Fibroblast of pulmonary artery (primary cell): ENCODE measurements around the gene PLCB2.

Experiments
- DNase-seq: peaks from one replicate; pipeline ENCODE4 v3.0.0-alpha.2; 2010; ENCODE audit warnings: low read depth
- H3K4me3 ChIP-seq: replicated peaks from 2 replicates; pipeline ENCODE4 v1.5.1; 2011; ENCODE audit warnings: low read depth, mild to moderate bottlenecking, control low read depth, low read length, moderate library complexity
- CTCF ChIP-seq: IDR thresholded peaks from 2 replicates; pipeline ENCODE4 v1.5.1; 2011; ENCODE audit warnings: mild to moderate bottlenecking, control low read depth, low read length, inconsistent platforms; ENCODE audit errors: missing control alignments

Gene PLCB2

GRCh38 chr15:40330368-40330836, 22.7 kb upstream of the PLCB2 start:
- H3K4me3 ChIP-seq: no peak overlapping the region

GRCh38 chr15:40329804-40330203, 22.1 kb upstream of the PLCB2 start:
- no peak overlapping the region for H3K4me3 ChIP-seq
- no peak for TF ChIP-seq CTCF
- peak; percentile 44 for DNase-seq

More at GRCh38 chr15:40330368-40330836, 22.7 kb upstream of the PLCB2 start:
- TF ChIP-seq CTCF: no peak
- DNase-seq: peak; percentile 83

- no peak overlapping the region for H3K4me3 ChIP-seq
- TF ChIP-seq CTCF: no peak
Measured at GRCh38 chr15:40328751-40329150, 21.0 kb upstream of the PLCB2 start.

GRCh38 chr15:40328176-40328575, 20.4 kb upstream of the PLCB2 start:
- H3K4me3 ChIP-seq: no peak overlapping the region
- TF ChIP-seq CTCF: no peak
- peak; percentile 69 for DNase-seq

More at GRCh38 chr15:40328751-40329150, 21.0 kb upstream of the PLCB2 start:
- DNase-seq: no peak

- no peak overlapping the region for H3K4me3 ChIP-seq
- DNase-seq: no peak
- no peak for TF ChIP-seq CTCF
Measured at GRCh38 chr15:40327457-40327856, 19.7 kb upstream of the PLCB2 start.

GRCh38 chr15:40325700-40326099, 18.0 kb upstream of the PLCB2 start:
- TF ChIP-seq CTCF: no peak
- peak overlapping the region; percentile 67 for H3K4me3 ChIP-seq
- no peak for DNase-seq

- no peak for DNase-seq
- TF ChIP-seq CTCF: no peak
- H3K4me3 ChIP-seq: peak overlapping the region; percentile 67
Measured at GRCh38 chr15:40325188-40325587, 17.5 kb upstream of the PLCB2 start.
